ENCODE measurements around the gene PPP2R5D. TPM values are rescaled to one million over a fixed set of nuclear protein-coding genes. Genes with fewer than 3 reads are reported as not detected.

The PPP2R5D gene
- total and polyA plus RNA-seq, 4 donors = 6.7 to 13.9 (median 13.2) TPM

DNA sequence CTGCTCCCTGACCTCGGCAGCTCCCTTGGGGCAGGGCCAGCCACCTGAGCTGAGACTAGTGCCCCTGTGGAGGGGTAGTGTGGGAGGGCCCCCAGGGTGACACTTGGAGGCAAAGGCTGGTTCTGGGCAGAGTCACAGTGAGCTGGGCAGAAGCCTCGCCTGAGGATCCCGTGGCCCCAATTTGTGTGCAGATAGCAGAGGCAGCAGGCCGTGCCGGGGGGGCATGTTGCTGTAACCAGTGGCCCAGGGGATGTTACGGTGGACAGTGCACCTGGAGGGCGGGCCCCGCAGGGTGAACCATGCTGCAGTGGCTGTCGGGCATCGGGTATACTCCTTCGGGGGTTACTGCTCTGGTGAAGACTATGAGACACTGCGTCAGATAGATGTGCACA lies 32.6 kb downstream of the PPP2R5D start:
- Histone ChIP-seq H3K4me3 (ENCODE audit: low read depth in 1 of 3, low read length in 3 of 3) (no peak overlapping the region), H3K4me1 (ENCODE audit: control insufficient read depth in 4 of 4, insufficient read depth in 4 of 4, low read length in 3 of 4) (peaks cover 5 to 42% (median 29%) of the 10 kb centered on the region in 4 donors), H3K27me3 (ENCODE audit: control insufficient read depth in 4 of 4, insufficient read depth in 4 of 4, low read length in 3 of 4) (no peaks in the 10 kb centered on the region), H3K9me3 (ENCODE audit: control insufficient read depth in 4 of 4, low read length in 3 of 4) (no peaks in the 10 kb centered on the region), H3K36me3 (ENCODE audit: control insufficient read depth in 4 of 4, insufficient read depth in 3 of 4, low read depth in 1 of 4, low read length in 3 of 4) (peaks cover 0 to 27% (median 14%) of the 10 kb centered on the region in 4 donors), H3K27ac (ENCODE audit: low read depth in 1 of 2, low read length in 2 of 2) (no peak overlapping the region), H3K9ac (ENCODE audit: low read depth in 1 of 2, low read length in 2 of 2) (no peak overlapping the region)
- WGBS = 94% methylated on average over 12 of the region's 12 CpGs
- DNase-seq (ENCODE audit: low spot score) = no peak
- no peak for TF ChIP-seq TAF1 (conservative IDR thresholded peaks at IDR 0.05)
- TF ChIP-seq RXRA (IDR thresholded peaks at IDR 0.05) = no peak
- TF ChIP-seq, protein P1, sequence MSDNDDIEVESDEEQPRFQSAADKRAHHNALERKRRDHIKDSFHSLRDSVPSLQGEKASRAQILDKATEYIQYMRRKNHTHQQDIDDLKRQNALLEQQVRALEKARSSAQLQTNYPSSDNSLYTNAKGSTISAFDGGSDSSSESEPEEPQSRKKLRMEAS (IDR thresholded peaks at IDR 0.05) = no peak
- TF ChIP-seq, protein P2, sequence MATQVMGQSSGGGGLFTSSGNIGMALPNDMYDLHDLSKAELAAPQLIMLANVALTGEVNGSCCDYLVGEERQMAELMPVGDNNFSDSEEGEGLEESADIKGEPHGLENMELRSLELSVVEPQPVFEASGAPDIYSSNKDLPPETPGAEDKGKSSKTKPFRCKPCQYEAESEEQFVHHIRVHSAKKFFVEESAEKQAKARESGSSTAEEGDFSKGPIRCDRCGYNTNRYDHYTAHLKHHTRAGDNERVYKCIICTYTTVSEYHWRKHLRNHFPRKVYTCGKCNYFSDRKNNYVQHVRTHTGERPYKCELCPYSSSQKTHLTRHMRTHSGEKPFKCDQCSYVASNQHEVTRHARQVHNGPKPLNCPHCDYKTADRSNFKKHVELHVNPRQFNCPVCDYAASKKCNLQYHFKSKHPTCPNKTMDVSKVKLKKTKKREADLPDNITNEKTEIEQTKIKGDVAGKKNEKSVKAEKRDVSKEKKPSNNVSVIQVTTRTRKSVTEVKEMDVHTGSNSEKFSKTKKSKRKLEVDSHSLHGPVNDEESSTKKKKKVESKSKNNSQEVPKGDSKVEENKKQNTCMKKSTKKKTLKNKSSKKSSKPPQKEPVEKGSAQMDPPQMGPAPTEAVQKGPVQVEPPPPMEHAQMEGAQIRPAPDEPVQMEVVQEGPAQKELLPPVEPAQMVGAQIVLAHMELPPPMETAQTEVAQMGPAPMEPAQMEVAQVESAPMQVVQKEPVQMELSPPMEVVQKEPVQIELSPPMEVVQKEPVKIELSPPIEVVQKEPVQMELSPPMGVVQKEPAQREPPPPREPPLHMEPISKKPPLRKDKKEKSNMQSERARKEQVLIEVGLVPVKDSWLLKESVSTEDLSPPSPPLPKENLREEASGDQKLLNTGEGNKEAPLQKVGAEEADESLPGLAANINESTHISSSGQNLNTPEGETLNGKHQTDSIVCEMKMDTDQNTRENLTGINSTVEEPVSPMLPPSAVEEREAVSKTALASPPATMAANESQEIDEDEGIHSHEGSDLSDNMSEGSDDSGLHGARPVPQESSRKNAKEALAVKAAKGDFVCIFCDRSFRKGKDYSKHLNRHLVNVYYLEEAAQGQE (IDR thresholded peaks at IDR 0.05) = no peak
- TF ChIP-seq, protein P3, sequence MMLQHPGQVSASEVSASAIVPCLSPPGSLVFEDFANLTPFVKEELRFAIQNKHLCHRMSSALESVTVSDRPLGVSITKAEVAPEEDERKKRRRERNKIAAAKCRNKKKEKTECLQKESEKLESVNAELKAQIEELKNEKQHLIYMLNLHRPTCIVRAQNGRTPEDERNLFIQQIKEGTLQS (IDR thresholded peaks at IDR 0.05) = no peak
- TF ChIP-seq, protein P4, sequence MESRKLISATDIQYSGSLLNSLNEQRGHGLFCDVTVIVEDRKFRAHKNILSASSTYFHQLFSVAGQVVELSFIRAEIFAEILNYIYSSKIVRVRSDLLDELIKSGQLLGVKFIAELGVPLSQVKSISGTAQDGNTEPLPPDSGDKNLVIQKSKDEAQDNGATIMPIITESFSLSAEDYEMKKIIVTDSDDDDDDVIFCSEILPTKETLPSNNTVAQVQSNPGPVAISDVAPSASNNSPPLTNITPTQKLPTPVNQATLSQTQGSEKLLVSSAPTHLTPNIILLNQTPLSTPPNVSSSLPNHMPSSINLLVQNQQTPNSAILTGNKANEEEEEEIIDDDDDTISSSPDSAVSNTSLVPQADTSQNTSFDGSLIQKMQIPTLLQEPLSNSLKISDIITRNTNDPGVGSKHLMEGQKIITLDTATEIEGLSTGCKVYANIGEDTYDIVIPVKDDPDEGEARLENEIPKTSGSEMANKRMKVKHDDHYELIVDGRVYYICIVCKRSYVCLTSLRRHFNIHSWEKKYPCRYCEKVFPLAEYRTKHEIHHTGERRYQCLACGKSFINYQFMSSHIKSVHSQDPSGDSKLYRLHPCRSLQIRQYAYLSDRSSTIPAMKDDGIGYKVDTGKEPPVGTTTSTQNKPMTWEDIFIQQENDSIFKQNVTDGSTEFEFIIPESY (IDR thresholded peaks at IDR 0.05) = no peak
- TF ChIP-seq HNF4G (IDR thresholded peaks at IDR 0.05) = no peak
- TF ChIP-seq NR2F2 (IDR thresholded peaks at IDR 0.05) = no peak
- TF ChIP-seq HNF4A (conservative IDR thresholded peaks at IDR 0.05) = no peak
- TF ChIP-seq EGR1 (IDR thresholded peaks at IDR 0.05; ENCODE audit: low read depth in 2 of 2) = no peak
- no peak for TF ChIP-seq JUND (IDR thresholded peaks at IDR 0.05)
- TF ChIP-seq, protein P5, sequence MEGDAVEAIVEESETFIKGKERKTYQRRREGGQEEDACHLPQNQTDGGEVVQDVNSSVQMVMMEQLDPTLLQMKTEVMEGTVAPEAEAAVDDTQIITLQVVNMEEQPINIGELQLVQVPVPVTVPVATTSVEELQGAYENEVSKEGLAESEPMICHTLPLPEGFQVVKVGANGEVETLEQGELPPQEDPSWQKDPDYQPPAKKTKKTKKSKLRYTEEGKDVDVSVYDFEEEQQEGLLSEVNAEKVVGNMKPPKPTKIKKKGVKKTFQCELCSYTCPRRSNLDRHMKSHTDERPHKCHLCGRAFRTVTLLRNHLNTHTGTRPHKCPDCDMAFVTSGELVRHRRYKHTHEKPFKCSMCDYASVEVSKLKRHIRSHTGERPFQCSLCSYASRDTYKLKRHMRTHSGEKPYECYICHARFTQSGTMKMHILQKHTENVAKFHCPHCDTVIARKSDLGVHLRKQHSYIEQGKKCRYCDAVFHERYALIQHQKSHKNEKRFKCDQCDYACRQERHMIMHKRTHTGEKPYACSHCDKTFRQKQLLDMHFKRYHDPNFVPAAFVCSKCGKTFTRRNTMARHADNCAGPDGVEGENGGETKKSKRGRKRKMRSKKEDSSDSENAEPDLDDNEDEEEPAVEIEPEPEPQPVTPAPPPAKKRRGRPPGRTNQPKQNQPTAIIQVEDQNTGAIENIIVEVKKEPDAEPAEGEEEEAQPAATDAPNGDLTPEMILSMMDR (IDR thresholded peaks at IDR 0.05; ENCODE audit: low read depth, low read length, missing input control) = no peak
- TF ChIP-seq RAD21 (IDR thresholded peaks at IDR 0.05) = no peak
- TF ChIP-seq GABPA (IDR thresholded peaks at IDR 0.05 in 1 of 2, conservative IDR thresholded peaks at IDR 0.05 in 1 of 2) = no peak
- no peak for TF ChIP-seq FOXA2 (IDR thresholded peaks at IDR 0.05)
- no peak for TF ChIP-seq SP1 (IDR thresholded peaks at IDR 0.05)
- TF ChIP-seq FOXA1 (IDR thresholded peaks at IDR 0.05) = no peak
